Glutamatergic neuron (in vitro differentiated cells): Measurements from ENCODE around the gene CCR7. TPM values are rescaled to one million over a fixed set of nuclear protein-coding genes. Genes with fewer than 3 reads are reported as not detected.

Experiments
- DNase-seq: peaks from one replicate; pipeline ENCODE4 v3.0.0; 2022
- H3K27ac Mint-ChIP-seq: one replicate; pipeline ENCODE4 v1.8.0; 2020; ENCODE audit warnings: mild to moderate bottlenecking, mixed read lengths, inconsistent platforms; ENCODE audit not compliant: unreplicated experiment
- H3K27me3 Mint-ChIP-seq: one replicate; pipeline ENCODE4 v1.8.0; 2020; ENCODE audit warnings: mild to moderate bottlenecking, moderate library complexity, mixed read lengths, inconsistent platforms; ENCODE audit not compliant: unreplicated experiment
- H3K36me3 Mint-ChIP-seq: one replicate; pipeline ENCODE4 v1.8.0; 2020; ENCODE audit warnings: mild to moderate bottlenecking, mixed read lengths, inconsistent platforms; ENCODE audit not compliant: unreplicated experiment
- H3K4me1 Mint-ChIP-seq: one replicate; pipeline ENCODE4 v1.8.0; 2020; ENCODE audit warnings: mild to moderate bottlenecking, low read depth, mixed read lengths, inconsistent platforms; ENCODE audit not compliant: unreplicated experiment
- H3K4me3 Mint-ChIP-seq: one replicate; pipeline ENCODE4 v1.8.0; 2020; ENCODE audit warnings: mild to moderate bottlenecking, mixed read lengths, inconsistent platforms; ENCODE audit not compliant: unreplicated experiment
- H3K9me3 Mint-ChIP-seq: one replicate; pipeline ENCODE4 v1.8.0; 2020; ENCODE audit warnings: mild to moderate bottlenecking, moderate library complexity, mixed read lengths, inconsistent platforms; ENCODE audit not compliant: unreplicated experiment
- total RNA-seq: library from RNA; stranded (reverse); fragmentation: NEBNext Ultra II Directional; extraction: Animal tissue kit (Norgen Biotek cat#: 25700); gene quantifications from one replicate; pipeline ENCODE4 v1.2.1, GENCODE V29; 2021; ENCODE audit not compliant: unreplicated experiment
- TF ChIP-seq, protein P1 (sequence below): fragments of 200-600 bp; sonication (generic); IDR thresholded peaks from one replicate; pipeline ENCODE4 v1.5.0; 2021; ENCODE audit not compliant: partially characterized antibody, unreplicated experiment

The CCR7 gene
- total RNA-seq, 1 donor from 2014 or later = not detected

DNA sequence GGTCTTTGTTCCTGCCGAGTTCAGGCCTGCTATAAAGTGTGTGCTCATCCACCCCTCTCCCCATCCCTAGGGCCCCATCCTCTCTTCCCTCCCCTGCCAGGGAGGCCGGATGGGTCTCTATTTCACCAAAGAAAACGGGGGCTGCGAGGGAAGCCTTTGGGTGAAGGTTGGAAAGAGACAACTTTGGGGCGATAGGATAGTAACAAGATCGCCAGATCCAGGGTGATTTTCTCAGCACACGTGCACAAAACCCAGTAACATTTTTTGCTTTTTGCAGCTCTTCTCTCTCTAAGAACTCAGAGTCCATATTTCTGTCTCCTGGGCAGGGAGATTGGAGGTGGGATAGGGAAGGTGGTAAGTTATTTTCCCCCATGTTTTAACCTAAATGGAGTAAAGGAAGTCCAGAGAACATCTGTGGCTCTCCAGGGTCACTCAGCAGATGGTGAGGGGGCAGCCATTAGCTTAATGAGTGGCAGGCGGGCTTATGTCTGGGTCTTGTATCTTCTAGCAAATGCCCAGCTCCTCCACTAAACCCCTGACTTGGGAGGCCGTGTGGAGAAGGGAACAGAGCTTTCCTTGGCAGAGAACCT lies 6.9 kb downstream of the CCR7 start:
- Mint-ChIP-seq H3K4me3 (peak overlapping the region; percentile 74), H3K36me3 (no peaks in the 10 kb centered on the region), H3K27ac (peak overlapping the region; percentile 78), H3K9me3 (peaks cover 10% of the 10 kb centered on the region), H3K27me3 (peaks cover 4% of the 10 kb centered on the region), H3K4me1 (peaks cover 31% of the 10 kb centered on the region)
- TF ChIP-seq, protein P1, sequence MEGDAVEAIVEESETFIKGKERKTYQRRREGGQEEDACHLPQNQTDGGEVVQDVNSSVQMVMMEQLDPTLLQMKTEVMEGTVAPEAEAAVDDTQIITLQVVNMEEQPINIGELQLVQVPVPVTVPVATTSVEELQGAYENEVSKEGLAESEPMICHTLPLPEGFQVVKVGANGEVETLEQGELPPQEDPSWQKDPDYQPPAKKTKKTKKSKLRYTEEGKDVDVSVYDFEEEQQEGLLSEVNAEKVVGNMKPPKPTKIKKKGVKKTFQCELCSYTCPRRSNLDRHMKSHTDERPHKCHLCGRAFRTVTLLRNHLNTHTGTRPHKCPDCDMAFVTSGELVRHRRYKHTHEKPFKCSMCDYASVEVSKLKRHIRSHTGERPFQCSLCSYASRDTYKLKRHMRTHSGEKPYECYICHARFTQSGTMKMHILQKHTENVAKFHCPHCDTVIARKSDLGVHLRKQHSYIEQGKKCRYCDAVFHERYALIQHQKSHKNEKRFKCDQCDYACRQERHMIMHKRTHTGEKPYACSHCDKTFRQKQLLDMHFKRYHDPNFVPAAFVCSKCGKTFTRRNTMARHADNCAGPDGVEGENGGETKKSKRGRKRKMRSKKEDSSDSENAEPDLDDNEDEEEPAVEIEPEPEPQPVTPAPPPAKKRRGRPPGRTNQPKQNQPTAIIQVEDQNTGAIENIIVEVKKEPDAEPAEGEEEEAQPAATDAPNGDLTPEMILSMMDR = no peak
- no peak for DNase-seq

DNA sequence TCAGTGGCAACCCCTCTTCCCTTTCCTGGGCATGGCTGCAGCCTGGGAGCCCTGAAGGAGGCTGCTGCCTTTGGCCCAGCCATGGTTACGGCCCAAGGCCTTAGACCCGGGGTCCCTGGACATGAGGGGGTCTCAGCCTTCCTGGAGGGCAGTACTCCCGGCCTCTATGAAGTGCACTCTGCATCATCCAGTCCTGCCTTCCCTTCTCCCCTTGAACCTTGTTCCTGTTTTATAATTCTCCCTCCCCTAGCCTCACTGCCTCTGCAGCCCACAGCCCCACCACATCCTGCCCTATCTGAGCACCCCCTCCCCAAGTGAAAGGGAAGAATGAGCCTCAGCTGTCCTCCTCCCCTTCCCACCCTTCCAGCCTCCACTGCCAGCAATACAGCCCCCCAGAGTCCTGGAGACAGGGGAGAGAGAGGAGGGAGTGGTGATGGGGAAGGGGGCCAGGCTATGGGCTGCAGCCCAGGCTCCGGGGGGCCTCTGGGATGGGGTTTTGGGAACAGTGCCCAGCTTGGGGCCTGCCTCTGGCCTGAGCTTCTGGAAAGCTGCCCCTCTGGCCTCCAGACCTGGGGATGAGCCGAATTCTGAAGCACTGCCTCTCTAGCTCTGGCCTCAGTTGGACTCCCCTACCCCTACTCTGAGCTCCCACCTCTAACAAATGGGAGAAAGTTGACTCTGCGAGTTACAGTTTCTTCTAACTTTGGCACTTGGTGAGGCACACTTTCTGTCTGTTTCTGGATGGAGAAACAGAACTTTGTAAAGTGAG lies 7.6 kb downstream of the CCR7 start:
- TF ChIP-seq, protein P1 = no peak
- no peaks in the 10 kb centered on the region for H3K36me3 Mint-ChIP-seq
- no peak for DNase-seq

GRCh38 chr17:40556884-40557414 lies 8.3 kb downstream of the CCR7 start:
- Mint-ChIP-seq H3K4me3 (peak overlapping the region; percentile 43), H3K27me3 (peaks cover 4% of the 10 kb centered on the region), H3K27ac (no peak overlapping the region), H3K36me3 (no peaks in the 10 kb centered on the region), H3K9me3 (peaks cover 10% of the 10 kb centered on the region), H3K4me1 (peaks cover 40% of the 10 kb centered on the region)
- DNase-seq = no peak
- TF ChIP-seq, protein P1 = no peak

More for the DNA sequence above, 7.6 kb downstream of the CCR7 start:
- H3K4me1 Mint-ChIP-seq = peaks cover 33% of the 10 kb centered on the region
- H3K4me3 Mint-ChIP-seq = no peak overlapping the region
- peaks cover 4% of the 10 kb centered on the region for H3K27me3 Mint-ChIP-seq
- peak overlapping the region; percentile 78 for H3K27ac Mint-ChIP-seq
- peaks cover 10% of the 10 kb centered on the region for H3K9me3 Mint-ChIP-seq

DNA sequence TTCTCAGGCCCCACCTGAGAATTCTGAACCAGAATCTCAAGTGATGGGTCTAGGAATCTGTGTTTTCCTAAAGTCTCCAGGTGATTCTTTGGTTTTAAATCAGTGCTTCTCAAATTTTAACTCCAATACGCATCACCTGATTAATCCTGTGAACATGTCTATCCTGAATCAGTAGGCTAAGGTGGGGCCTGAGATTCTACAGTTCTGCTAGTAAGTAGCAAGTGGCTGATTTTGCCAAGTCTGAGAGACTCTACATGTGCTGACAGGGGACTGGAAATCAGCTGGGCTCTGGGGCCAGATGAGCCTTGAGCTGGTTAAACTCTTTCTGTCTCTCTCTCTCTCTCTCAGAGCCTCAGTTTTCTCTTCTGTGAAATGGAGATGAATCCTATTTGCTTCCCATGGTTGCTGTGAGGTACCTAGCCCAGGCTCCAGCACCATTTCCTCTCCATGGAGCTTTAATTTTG lies 9.0 kb downstream of the CCR7 start:
- H3K4me1 Mint-ChIP-seq = peaks cover 44% of the 10 kb centered on the region
- H3K27me3 Mint-ChIP-seq = peaks cover 4% of the 10 kb centered on the region
- peaks cover 10% of the 10 kb centered on the region for H3K9me3 Mint-ChIP-seq
- no peak for DNase-seq
- no peak overlapping the region for H3K4me3 Mint-ChIP-seq
- H3K27ac Mint-ChIP-seq = no peak overlapping the region
- TF ChIP-seq, protein P1 = no peak
- H3K36me3 Mint-ChIP-seq = no peaks in the 10 kb centered on the region
